Activated effector memory CD4-positive, alpha-beta T cell treated with Interleukin-2 at 50 U/mL for 16 hours (primary cell): ENCODE results near the gene HEPHL1.
"Not testable (repeated sequence)": the region's sequence is repeated elsewhere in the genome, so short reads cannot be mapped to it uniquely, and the experiment has no call there.

Experiments used
- DNase-seq: peaks from one replicate; pipeline ENCODE4 v3.0.0-alpha.2; 2020

Gene HEPHL1

DNA sequence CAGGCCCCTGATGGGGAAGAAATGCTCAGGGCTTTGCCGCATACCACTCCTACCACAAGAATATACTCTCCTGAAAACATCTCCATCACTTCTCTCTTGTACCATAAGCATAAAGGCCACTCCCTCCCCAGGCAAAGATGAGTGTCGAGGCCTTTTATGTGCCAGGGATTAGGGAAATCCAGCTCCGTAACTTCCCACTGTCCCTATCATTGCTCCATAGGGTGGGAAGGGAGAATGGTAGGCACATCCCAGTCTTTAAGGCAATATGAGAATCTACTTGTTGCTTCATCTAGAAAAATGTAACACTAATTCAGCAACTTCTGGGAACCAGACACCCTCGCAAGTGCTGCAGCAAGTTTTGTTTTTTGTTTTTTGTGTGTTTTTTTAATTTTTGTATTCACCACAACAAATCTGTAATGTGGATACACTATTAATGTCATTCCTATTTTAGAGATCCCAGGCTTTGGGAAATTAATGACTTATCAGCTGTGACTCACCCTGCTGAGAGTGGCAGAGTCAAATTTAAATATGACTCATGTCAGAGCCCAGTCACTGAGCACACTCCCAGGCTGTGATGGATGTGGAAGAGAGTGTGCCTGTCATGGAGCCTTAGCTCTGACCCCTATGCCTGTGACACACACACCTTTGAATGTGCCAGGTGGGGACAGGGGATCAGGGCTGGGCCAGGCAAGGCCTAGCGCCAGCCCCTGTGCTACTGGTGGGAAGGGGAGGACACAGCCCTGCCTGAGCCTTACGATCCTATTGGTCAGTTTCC is 130.9 kb downstream of the HEPHL1 start:
- no peak for DNase-seq

DNA sequence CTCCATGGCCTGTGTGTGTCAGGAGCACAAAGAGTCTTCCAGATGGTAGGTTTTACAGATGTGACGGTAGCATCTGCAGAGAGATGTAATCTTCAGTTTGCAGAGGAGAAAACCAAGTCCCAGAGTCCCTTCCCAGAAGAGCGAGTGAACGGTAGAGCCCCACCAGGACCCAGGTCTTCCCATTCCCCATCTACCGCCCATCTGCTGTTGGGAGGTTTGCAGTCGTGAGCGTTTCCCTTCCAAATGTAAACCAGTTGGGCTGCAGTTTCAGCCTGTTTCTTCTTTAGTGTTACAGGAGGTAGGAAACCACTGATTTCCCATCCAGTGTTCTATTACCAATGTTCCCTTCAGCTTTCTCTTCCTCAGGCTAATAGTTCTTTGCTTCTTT is 131.5 kb downstream of the HEPHL1 start:
- no peak for DNase-seq

DNA sequence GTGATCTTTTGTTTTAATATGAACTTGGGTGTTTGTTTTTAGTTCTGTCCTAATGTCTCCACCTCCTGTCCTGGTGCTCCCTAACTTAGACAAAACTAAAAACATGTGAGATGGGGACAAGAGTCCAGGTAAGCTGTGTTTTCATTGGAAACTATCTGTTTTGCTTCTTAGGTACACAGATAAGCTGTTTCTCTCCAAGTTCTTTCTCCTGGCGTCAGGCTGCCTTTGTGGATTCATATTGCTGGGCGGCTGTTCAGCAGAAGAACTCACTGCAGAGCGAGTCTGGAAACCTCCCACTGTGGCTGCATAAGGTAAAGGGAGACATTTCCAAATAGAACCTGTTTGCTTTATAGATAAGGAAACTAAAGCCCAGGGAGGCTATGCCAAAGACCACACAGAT is 132.2 kb downstream of the HEPHL1 start:
- no peak for DNase-seq

DNA sequence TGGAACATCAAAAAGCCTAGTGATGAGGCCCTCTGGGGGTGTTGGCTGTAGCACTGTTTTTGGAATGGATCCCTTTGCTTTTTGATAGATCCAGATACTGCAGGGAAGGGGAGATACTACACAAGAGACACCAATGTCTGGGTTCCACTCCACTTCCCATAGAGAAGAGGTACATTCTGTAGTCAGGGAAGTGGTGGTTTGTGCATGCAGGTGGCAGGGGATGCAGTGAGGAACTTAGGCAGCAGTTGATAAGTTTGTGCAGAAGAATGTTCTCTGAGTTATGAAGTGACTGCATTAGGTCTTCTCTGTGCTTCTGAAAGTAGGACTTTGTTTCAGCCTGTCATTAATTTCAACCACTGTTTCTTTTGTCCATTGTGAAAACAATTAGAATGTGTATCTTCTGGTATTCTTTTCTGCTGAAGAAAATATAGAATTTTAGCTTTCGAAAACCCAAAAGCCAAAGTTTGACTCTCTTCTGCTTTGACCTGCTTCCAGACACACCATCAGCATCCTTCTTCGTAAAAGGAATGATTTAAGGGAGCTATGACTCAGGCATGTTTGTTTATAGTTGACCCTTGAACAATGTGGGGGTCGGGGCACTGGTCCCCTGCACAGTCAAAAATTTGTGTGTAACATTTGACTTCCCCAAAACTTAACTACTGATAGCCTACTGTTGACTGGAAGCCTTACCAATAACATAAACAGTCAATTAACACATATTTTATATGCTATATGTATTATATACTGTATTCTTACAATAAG is 133.1 kb downstream of the HEPHL1 start:
- no peak for DNase-seq

DNA sequence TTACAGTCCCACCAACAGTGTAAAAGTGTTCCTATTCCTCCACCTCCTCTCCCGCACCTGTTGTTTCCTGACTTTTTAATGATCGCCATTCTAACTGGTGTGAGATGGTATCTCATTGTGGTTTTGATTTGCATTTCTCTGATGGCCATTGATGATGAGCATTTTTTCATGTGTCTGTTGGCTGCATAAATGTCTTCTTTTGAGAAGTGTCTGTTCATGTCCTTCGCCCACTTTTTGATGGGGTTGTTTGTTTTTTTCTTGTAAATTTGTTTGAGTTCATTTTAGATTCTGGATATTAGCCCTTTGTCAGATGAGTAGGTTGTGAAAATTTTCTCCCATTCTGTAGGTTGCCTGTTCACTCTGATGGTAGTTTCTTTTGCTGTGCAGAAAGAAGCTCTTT is 136.2 kb downstream of the HEPHL1 start:
- not testable (repeated sequence) for DNase-seq
